ENCODE measurements around the gene CEP76.
"Not testable (repeated sequence)": the region's sequence is repeated elsewhere in the genome, so short reads cannot be mapped to it uniquely, and the experiment has no call there.

The CEP76 gene

GRCh38 chr18:12645751-12646203, 56.7 kb downstream of the CEP76 start:
- Histone ChIP-seq H3K27ac (ENCODE audit: low read length) (no peak overlapping the region), H3K9me3 (ENCODE audit: control insufficient read depth, insufficient read depth, low read length) (no peaks in the 10 kb centered on the region), H3K27me3 (ENCODE audit: control insufficient read depth, insufficient read depth, low read length) (no peaks in the 10 kb centered on the region), H3K36me3 (ENCODE audit: control insufficient read depth, insufficient read depth, low read length) (no peaks in the 10 kb centered on the region), H3K4me1 (ENCODE audit: control insufficient read depth, insufficient read depth, low read length) (peaks cover 1% of the 10 kb centered on the region; the same call in 1 of the 2 replicates), H3K4me3 (ENCODE audit: low read length) (no peak overlapping the region)
- no peak for DNase-seq (ENCODE audit: low read depth, low spot score)
- no CpG with 5 or more reads among the region's 10 CpGs for WGBS (ENCODE audit: insufficient coverage, insufficient read length)

GRCh38 chr18:12645254-12645653, 57.3 kb downstream of the CEP76 start:
- no peak overlapping the region for H3K27ac ChIP-seq (ENCODE audit: low read length)
- DNase-seq (ENCODE audit: low read depth, low spot score), result no peak
- no peaks in the 10 kb centered on the region for H3K27me3 ChIP-seq (ENCODE audit: control insufficient read depth, insufficient read depth, low read length)
- H3K4me1 ChIP-seq (ENCODE audit: control insufficient read depth, insufficient read depth, low read length), result peaks cover 1% of the 10 kb centered on the region; the same call in 1 of the 2 replicates
- H3K4me3 ChIP-seq (ENCODE audit: low read length), result no peak overlapping the region
- no peaks in the 10 kb centered on the region for H3K36me3 ChIP-seq (ENCODE audit: control insufficient read depth, insufficient read depth, low read length)
- no peaks in the 10 kb centered on the region for H3K9me3 ChIP-seq (ENCODE audit: control insufficient read depth, insufficient read depth, low read length)

- not testable (repeated sequence) for H3K27me3 ChIP-seq (ENCODE audit: control insufficient read depth, insufficient read depth, low read length); H3K4me1 ChIP-seq (ENCODE audit: control insufficient read depth, insufficient read depth, low read length); H3K4me3 ChIP-seq (ENCODE audit: low read length); H3K9me3 ChIP-seq (ENCODE audit: control insufficient read depth, insufficient read depth, low read length); H3K36me3 ChIP-seq (ENCODE audit: control insufficient read depth, insufficient read depth, low read length); H3K27ac ChIP-seq (ENCODE audit: low read length); DNase-seq (ENCODE audit: low read depth, low spot score)
- no CpG with 5 or more reads among the region's 5 CpGs for WGBS (ENCODE audit: insufficient coverage, insufficient read length)
Measured at GRCh38 chr18:12643756-12644155, 58.8 kb downstream of the CEP76 start.

GRCh38 chr18:12640881-12641200, 61.7 kb downstream of the CEP76 start:
- Histone ChIP-seq H3K4me1 (ENCODE audit: control insufficient read depth, insufficient read depth, low read length) (no peaks in the 10 kb centered on the region), H3K4me3 (ENCODE audit: low read length) (no peak overlapping the region), H3K27me3 (ENCODE audit: control insufficient read depth, insufficient read depth, low read length) (no peaks in the 10 kb centered on the region), H3K36me3 (ENCODE audit: control insufficient read depth, insufficient read depth, low read length) (no peaks in the 10 kb centered on the region; the same call in 1 of the 2 replicates), H3K27ac (ENCODE audit: low read length) (no peak overlapping the region), H3K9me3 (ENCODE audit: control insufficient read depth, insufficient read depth, low read length) (no peaks in the 10 kb centered on the region)
- no peak for DNase-seq (ENCODE audit: low read depth, low spot score)
- no CpG with 5 or more reads among the region's 6 CpGs for WGBS (ENCODE audit: insufficient coverage, insufficient read length)

GRCh38 chr18:12639990-12640880, 62.3 kb downstream of the CEP76 start:
- Histone ChIP-seq H3K36me3 (ENCODE audit: control insufficient read depth, insufficient read depth, low read length) (no peaks in the 10 kb centered on the region; the same call in 1 of the 2 replicates), H3K4me3 (ENCODE audit: low read length) (no peak overlapping the region), H3K27ac (ENCODE audit: low read length) (no peak overlapping the region), H3K4me1 (ENCODE audit: control insufficient read depth, insufficient read depth, low read length) (no peaks in the 10 kb centered on the region), H3K9me3 (ENCODE audit: control insufficient read depth, insufficient read depth, low read length) (no peaks in the 10 kb centered on the region), H3K27me3 (ENCODE audit: control insufficient read depth, insufficient read depth, low read length) (no peaks in the 10 kb centered on the region)
- no peak for DNase-seq (ENCODE audit: low read depth, low spot score)
- no CpG with 5 or more reads among the region's 5 CpGs for WGBS (ENCODE audit: insufficient coverage, insufficient read length)

- Histone ChIP-seq H3K9me3 (ENCODE audit: control insufficient read depth, insufficient read depth, low read length) (no peaks in the 10 kb centered on the region), H3K36me3 (ENCODE audit: control insufficient read depth, insufficient read depth, low read length) (no peaks in the 10 kb centered on the region; the same call in 1 of the 2 replicates), H3K4me3 (ENCODE audit: low read length) (no peak overlapping the region), H3K4me1 (ENCODE audit: control insufficient read depth, insufficient read depth, low read length) (no peaks in the 10 kb centered on the region), H3K27ac (ENCODE audit: low read length) (no peak overlapping the region), H3K27me3 (ENCODE audit: control insufficient read depth, insufficient read depth, low read length) (no peaks in the 10 kb centered on the region)
- no peak for DNase-seq (ENCODE audit: low read depth, low spot score)
- no CpG with 5 or more reads among the region's 3 CpGs for WGBS (ENCODE audit: insufficient coverage, insufficient read length)
Measured at GRCh38 chr18:12638644-12639124, 63.8 kb downstream of the CEP76 start.

GRCh38 chr18:12637901-12638643, 64.5 kb downstream of the CEP76 start:
- H3K27me3 ChIP-seq (ENCODE audit: control insufficient read depth, insufficient read depth, low read length), result no peaks in the 10 kb centered on the region
- no CpG with 5 or more reads among the region's 4 CpGs for WGBS (ENCODE audit: insufficient coverage, insufficient read length)
- DNase-seq (ENCODE audit: low read depth, low spot score), result no peak
- H3K4me3 ChIP-seq (ENCODE audit: low read length), result no peak overlapping the region
- H3K4me1 ChIP-seq (ENCODE audit: control insufficient read depth, insufficient read depth, low read length), result no peaks in the 10 kb centered on the region
- no peaks in the 10 kb centered on the region; the same call in 1 of the 2 replicates for H3K36me3 ChIP-seq (ENCODE audit: control insufficient read depth, insufficient read depth, low read length)
- no peak overlapping the region for H3K27ac ChIP-seq (ENCODE audit: low read length)
- no peaks in the 10 kb centered on the region for H3K9me3 ChIP-seq (ENCODE audit: control insufficient read depth, insufficient read depth, low read length)

GRCh38 chr18:12637393-12637792, 65.1 kb downstream of the CEP76 start:
- Histone ChIP-seq H3K9me3 (ENCODE audit: control insufficient read depth, insufficient read depth, low read length) (no peaks in the 10 kb centered on the region), H3K4me1 (ENCODE audit: control insufficient read depth, insufficient read depth, low read length) (no peaks in the 10 kb centered on the region), H3K27me3 (ENCODE audit: control insufficient read depth, insufficient read depth, low read length) (no peaks in the 10 kb centered on the region), H3K36me3 (ENCODE audit: control insufficient read depth, insufficient read depth, low read length) (no peaks in the 10 kb centered on the region; the same call in 1 of the 2 replicates), H3K27ac (ENCODE audit: low read length) (no peak overlapping the region), H3K4me3 (ENCODE audit: low read length) (no peak overlapping the region)
- no peak for DNase-seq (ENCODE audit: low read depth, low spot score)
- WGBS (ENCODE audit: insufficient coverage, insufficient read length), result no CpG with 5 or more reads among the region's 3 CpGs

GRCh38 chr18:12631831-12632477, 70.6 kb downstream of the CEP76 start:
- WGBS (ENCODE audit: insufficient coverage, insufficient read length), result no CpG with 5 or more reads among the region's 6 CpGs
- Histone ChIP-seq H3K4me3 (ENCODE audit: low read length) (no peak overlapping the region), H3K36me3 (ENCODE audit: control insufficient read depth, insufficient read depth, low read length) (no peaks in the 10 kb centered on the region), H3K4me1 (ENCODE audit: control insufficient read depth, insufficient read depth, low read length) (no peaks in the 10 kb centered on the region), H3K27me3 (ENCODE audit: control insufficient read depth, insufficient read depth, low read length) (no peaks in the 10 kb centered on the region), H3K9me3 (ENCODE audit: control insufficient read depth, insufficient read depth, low read length) (no peaks in the 10 kb centered on the region), H3K27ac (ENCODE audit: low read length) (no peak overlapping the region)
- no peak for DNase-seq (ENCODE audit: low read depth, low spot score)

- Histone ChIP-seq H3K4me1 (ENCODE audit: control insufficient read depth, insufficient read depth, low read length) (no peaks in the 10 kb centered on the region), H3K4me3 (ENCODE audit: low read length) (no peak overlapping the region), H3K9me3 (ENCODE audit: control insufficient read depth, insufficient read depth, low read length) (no peaks in the 10 kb centered on the region), H3K27me3 (ENCODE audit: control insufficient read depth, insufficient read depth, low read length) (no peaks in the 10 kb centered on the region), H3K36me3 (ENCODE audit: control insufficient read depth, insufficient read depth, low read length) (no peaks in the 10 kb centered on the region), H3K27ac (ENCODE audit: low read length) (no peak overlapping the region)
- no peak for DNase-seq (ENCODE audit: low read depth, low spot score)
- no CpG with 5 or more reads among the region's 7 CpGs for WGBS (ENCODE audit: insufficient coverage, insufficient read length)
Measured at GRCh38 chr18:12630136-12630535, 72.4 kb downstream of the CEP76 start.
